NCI-H2227 (cell line): Measurements from ENCODE around the gene ZNHIT2.

Source experiments
- DNase-seq: peaks from one replicate; lab custom pipeline; 2025; ENCODE audit not compliant: unreplicated experiment; lab: John Stamatoyannopoulos, UW

Gene ZNHIT2

DNA sequence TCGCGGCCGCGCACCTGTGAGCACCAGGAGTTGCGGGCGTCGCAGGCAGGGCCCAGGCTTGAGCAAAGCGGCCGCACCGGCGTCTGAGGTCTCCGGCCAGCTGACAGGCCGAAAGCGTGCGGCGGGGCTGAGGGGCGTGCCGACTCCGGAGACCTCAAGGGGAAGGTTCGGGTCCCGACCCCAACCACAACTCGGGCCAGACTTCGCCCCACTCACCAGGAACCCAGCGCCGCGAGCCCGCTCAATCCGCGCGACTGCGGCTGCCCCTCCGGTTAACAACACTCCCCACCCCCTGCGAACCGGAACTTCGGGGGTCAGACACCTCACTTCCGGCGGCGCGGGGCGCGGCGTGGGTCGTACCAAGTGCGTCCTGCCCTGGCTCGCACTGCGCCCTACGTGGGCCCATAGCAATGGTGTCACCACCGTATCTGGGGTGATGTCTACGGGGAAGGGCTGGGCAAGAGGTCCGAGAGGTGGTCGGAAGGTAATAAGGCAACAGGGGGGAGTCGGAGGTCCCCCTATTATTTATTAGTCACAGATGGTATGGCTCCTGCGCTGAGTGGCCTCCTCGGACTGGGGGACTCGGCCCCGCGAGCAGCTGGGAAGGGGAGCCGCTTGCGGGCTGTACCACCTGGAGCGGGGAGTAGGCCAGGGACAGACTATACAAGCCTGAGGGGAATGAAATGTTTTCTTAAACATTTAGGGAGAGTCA is 16.9 kb upstream of the ZNHIT2 start, which contains the start of gene SYVN1:
Gene SYVN1, minus strand, starts transcription at position 280 of the 712 bp plus-strand sequence. CDS start 918 bp downstream, outside the sequence.
- peak; percentile 92 for DNase-seq

GRCh38 chr11:65133724-65134123 is 16.2 kb upstream of the ZNHIT2 start:
- no peak for DNase-seq

DNA sequence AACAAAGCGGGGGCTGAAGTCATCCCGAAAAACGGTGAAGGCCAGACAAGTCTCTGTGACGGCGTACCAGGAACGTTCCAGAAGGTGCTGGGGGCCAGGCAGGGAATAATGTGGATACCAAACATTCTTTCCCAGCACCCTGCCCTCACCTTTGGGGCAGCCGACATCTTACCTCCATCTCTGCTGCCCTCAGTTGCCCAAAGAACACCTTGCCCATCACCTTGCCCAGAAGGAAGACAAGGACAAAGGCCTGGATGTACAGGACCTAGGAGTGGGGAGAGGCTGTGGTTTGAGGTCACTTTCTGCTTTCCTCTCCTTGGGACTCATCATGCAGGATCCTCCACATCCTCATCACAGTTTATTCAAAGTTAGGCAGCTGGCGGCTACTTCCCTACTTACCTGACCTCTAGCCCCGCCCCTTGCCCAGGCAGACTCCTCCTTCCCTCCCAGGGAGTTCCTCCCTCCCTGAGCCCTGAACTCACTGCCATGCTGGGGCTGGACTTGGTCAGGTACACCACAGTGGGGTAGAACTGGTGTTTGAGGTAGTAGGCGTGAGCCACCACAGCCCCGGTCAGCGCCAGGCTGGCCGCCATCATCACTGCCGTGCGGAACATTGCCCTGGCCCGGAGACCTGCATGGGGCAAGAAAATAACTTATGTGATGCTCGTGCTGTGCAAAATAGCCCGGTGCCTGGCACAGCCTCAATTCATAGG is 15.6 kb upstream of the ZNHIT2 start:
- peak; percentile 28 for DNase-seq

- DNase-seq = no peak
Observed at GRCh38 chr11:65132238-65132987, 14.9 kb upstream of the ZNHIT2 start.

DNA sequence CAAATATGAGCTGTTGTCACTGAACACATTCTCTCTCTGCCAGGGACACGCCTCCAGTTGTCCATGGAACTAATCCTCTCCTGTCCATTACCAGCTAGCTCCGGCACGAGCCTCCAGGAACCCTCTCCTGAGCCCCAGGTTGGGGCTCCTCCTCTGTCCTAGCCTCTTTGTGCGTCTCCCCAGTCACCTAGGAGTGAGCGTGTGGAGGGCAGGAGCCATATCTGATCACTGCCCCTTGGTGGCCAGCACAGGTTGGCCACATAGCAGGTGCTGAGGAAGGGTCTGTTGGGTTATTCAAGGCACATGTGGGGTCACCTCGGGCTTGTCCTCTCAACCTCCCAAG is 14.4 kb upstream of the ZNHIT2 start:
- DNase-seq = no peak

DNA sequence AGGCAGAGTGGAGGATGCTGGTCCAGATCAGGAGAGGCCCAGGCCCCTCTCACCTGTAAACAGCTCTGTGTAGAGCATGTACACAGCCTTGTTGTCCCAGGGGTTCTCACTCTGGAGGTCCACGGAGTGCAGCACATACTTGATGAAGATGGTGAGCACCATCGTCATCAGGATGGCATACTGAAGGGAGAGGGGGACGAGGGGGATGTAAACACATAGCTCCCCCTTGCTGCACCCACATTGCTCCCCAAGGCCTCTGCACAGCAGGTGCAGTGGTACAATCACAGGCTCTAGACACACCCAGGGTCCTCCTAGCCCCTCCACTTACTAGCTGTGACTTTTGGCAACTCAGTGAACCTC is 13.9 kb upstream of the ZNHIT2 start:
- no peak for DNase-seq

GRCh38 chr11:65130631-65131416 is 13.3 kb upstream of the ZNHIT2 start:
- no peak for DNase-seq

DNA sequence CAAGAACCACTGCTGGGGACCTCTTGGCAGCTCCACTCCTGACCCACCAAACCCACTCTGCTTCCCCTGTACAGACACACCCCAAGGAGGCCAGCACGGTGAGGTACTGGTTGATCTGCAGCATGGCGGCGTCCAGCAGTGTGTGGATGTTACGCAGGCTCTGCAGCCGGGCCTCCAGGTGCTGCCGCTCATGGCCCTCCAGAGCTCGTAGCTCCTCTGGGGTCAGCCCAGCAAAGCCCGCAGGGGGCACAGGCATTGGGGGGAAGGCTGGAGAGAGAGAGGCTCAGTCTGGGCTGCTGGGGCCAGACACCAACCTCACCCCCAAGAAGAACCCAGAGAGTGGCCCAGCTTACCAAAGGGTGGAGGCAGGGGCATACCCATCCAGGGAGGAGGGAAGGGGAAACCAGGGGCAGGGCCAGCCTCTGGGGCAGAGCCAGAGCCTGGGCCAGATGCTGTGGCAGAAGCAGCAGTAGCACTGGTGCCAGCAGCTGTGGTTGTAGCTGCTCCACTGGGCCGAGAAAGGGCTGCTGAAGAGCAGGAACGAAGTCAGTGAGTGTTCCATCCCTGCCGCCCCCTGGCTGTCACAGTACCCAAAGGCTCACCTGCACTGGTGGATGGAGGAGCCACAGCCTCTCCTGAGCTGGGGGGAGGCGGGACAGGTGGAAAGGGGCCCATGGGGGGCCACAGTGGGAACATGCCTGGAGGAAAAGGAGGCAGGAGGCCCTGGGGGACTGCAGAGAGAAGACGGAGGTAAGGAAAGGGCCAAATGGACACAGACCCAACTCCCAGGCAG is 12.3 kb upstream of the ZNHIT2 start:
- DNase-seq = no peak

DNA sequence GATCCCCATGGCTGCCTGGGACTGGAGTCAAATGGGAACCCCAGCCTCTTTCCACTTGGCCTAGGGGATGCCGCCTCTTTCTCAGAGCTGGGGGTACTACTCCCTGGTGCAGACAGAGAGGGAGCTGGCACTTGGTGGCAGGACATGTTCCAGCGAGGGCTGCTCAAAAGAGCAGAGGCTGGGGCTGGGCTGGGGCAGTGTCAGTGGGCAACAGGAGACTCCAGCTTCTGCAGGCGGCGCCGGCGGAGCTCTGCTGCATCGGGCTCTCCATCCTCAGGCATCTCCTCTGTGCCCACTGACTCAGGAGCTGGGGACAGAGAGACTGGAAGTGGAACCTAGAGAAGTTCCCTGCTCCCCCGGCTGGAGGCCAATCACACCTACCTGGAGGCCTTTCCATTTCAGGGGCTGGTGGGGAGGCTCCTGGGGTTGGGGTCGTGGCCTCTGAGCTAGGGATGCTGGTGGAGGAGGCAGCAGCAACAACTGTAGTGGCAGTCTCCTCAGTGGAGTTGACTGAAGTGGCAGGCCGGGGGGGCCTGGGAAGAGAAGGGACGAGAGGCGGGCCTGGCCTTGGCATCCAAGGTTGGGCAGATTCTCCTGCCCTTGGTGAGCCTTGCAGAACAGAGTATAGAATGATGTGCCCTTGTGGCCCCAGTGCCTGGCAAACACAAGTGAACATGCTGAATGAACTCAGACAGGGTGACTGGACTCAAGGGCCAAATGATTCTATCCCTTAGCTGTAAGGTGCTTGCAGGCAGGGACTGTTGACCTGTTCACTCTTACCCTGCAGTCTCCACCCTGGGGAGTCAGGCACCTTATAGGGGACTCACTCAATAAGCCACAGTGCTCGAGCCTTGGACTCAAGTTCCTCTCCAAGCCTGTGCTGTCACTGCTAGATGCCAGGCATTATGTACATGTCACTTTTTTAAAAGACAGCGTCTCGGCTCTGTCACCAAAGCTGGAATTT is 11.0 kb upstream of the ZNHIT2 start:
- DNase-seq = no peak

GRCh38 chr11:65127473-65128181 is 10.1 kb upstream of the ZNHIT2 start:
- DNase-seq = no peak

GRCh38 chr11:65126624-65127274 is 9.2 kb upstream of the ZNHIT2 start:
- no peak for DNase-seq

- DNase-seq = no peak
Observed at GRCh38 chr11:65125197-65126056, 7.9 kb upstream of the ZNHIT2 start.

DNA sequence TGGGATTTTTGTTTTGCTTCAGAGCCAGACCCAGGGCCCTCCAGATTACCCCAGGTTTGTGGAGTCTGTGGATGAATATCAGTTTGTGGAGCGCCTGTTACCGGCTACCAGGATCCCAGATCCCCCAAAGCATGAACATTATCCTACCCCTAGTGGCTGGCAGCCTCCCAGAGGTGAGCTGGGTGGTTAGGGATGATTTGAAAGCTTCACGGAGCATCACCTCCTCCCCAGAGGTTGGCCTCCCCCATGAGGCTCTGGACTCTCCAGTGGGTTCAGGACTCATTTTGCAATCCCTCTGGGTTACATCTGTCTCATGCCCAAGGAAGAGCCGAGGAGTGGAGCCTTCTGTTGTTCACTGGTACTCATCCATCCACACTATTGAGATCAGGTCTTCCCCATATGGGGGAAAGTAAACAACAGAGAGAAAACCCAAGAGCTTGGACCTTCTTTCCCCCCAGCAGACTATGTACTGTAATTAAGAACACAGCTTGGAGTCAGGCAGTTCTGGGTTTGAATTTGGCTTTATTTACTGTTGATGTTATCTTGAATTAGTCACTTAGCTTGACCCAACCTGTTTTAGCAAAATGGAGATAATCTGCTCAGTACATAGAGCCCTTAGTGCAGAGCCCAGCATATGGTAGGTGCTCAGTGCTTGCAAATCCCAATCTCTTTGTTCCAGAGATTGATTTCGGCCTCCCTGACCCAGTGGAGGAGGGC is 7.1 kb upstream of the ZNHIT2 start:
- DNase-seq = no peak

- DNase-seq = peak; percentile 99
Observed at GRCh38 chr11:65121865-65122696, 4.6 kb upstream of the ZNHIT2 start, which contains the start of the genes FAU and MRPL49. FAU (minus strand) TSS chr11:65122134; CDS start chr11:65121813, 321 bp downstream. MRPL49 (plus strand) TSS chr11:65122321; CDS start chr11:65122347, 26 bp downstream.

DNA sequence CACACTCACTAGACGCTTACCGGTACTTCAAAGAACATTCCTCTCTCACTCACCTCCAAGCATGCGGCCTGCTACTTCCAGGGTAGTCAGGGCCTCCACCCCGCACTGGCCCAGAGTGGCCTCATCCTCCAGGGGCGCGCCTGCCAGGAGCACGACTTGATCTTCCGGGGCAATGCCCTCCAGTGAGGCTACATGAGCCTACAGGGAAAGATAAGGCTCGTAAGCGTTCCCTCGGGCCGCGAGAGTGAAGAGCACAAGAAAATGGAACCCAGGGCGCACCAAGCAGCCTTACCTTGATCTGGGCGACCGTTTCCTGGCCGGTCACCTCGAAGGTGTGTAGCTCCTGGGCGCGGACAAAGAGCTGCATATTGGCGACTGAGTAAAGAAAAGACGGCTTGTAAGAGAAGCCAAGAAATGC is 4.0 kb upstream of the ZNHIT2 start:
- DNase-seq = no peak
